ENCODE measurements around the gene SORL1-AS1.
"Not testable (repeated sequence)": the region's sequence is repeated elsewhere in the genome, so short reads cannot be mapped to it uniquely, and the experiment has no call there.

Gene SORL1-AS1

GRCh38 chr11:121412711-121413415, 39.9 kb downstream of the SORL1-AS1 start:
- Histone ChIP-seq H3K36me3 (no peaks in the 10 kb centered on the region), H3K4me1 (no peaks in the 10 kb centered on the region), H3K9me3 (no peaks in the 10 kb centered on the region), H3K4me3 (ENCODE audit: low read depth, low read length) (no peak overlapping the region), H3K27me3 (peaks cover 3% of the 10 kb centered on the region; the same call in 1 of the 2 replicates)
- TF ChIP-seq CTCF (IDR thresholded peaks at IDR 0.05; ENCODE audit: low read depth, low read length), result no peak
- no peak for DNase-seq

GRCh38 chr11:121412000-121412587, 40.7 kb downstream of the SORL1-AS1 start:
- no peak for DNase-seq

GRCh38 chr11:121411330-121411729, 41.4 kb downstream of the SORL1-AS1 start:
- not testable (repeated sequence) for H3K9me3 ChIP-seq; H3K36me3 ChIP-seq; H3K4me3 ChIP-seq (ENCODE audit: low read depth, low read length); H3K27me3 ChIP-seq; H3K4me1 ChIP-seq; DNase-seq

More at GRCh38 chr11:121412000-121412587, 40.7 kb downstream of the SORL1-AS1 start:
- Histone ChIP-seq H3K4me3 (ENCODE audit: low read depth, low read length) (no peak overlapping the region), H3K4me1 (no peaks in the 10 kb centered on the region), H3K27me3 (peaks cover 3% of the 10 kb centered on the region; the same call in 1 of the 2 replicates), H3K36me3 (no peaks in the 10 kb centered on the region), H3K9me3 (no peaks in the 10 kb centered on the region)
- TF ChIP-seq CTCF (IDR thresholded peaks at IDR 0.05; ENCODE audit: low read depth, low read length), result no peak

- not testable (repeated sequence) for H3K27me3 ChIP-seq; H3K4me1 ChIP-seq; DNase-seq; H3K4me3 ChIP-seq (ENCODE audit: low read depth, low read length); H3K36me3 ChIP-seq; H3K9me3 ChIP-seq
These were observed 42.7 kb downstream of the SORL1-AS1 start for GRCh38 chr11:121410041-121410440.

GRCh38 chr11:121408830-121409229, 43.9 kb downstream of the SORL1-AS1 start:
- Histone ChIP-seq H3K4me3 (ENCODE audit: low read depth, low read length) (no peak overlapping the region), H3K27me3 (peaks cover 3% of the 10 kb centered on the region; the same call in 1 of the 2 replicates), H3K4me1 (no peaks in the 10 kb centered on the region), H3K9me3 (no peaks in the 10 kb centered on the region), H3K36me3 (no peaks in the 10 kb centered on the region)
- no peak for DNase-seq
- no peak for TF ChIP-seq CTCF (IDR thresholded peaks at IDR 0.05; ENCODE audit: low read depth, low read length)

GRCh38 chr11:121406291-121406690, 46.5 kb downstream of the SORL1-AS1 start:
- 0 out of 2 replicates have a peak, but pooled peaks cover 3% of the 10 kb centered on the region for H3K27me3 ChIP-seq
- no peaks in the 10 kb centered on the region for H3K4me1 ChIP-seq
- no peak overlapping the region for H3K4me3 ChIP-seq (ENCODE audit: low read depth, low read length)
- TF ChIP-seq CTCF (IDR thresholded peaks at IDR 0.05; ENCODE audit: low read depth, low read length), result no peak
- H3K36me3 ChIP-seq, result no peaks in the 10 kb centered on the region
- DNase-seq, result no peak
- H3K9me3 ChIP-seq, result no peaks in the 10 kb centered on the region

- no peak for TF ChIP-seq CTCF (IDR thresholded peaks at IDR 0.05; ENCODE audit: low read depth, low read length)
- DNase-seq, result no peak
- H3K36me3 ChIP-seq, result no peaks in the 10 kb centered on the region
- no peak overlapping the region for H3K4me3 ChIP-seq (ENCODE audit: low read depth, low read length)
- 0 out of 2 replicates have a peak, but pooled peaks cover 3% of the 10 kb centered on the region for H3K27me3 ChIP-seq
- no peaks in the 10 kb centered on the region for H3K4me1 ChIP-seq
- H3K9me3 ChIP-seq, result no peaks in the 10 kb centered on the region
These were observed 47.1 kb downstream of the SORL1-AS1 start for GRCh38 chr11:121405646-121406045.
